ENCODE results near the gene TOMM20.
"Not testable (repeated sequence)": the region's sequence is repeated elsewhere in the genome, so short reads cannot be mapped to it uniquely, and the experiment has no call there.

Gene TOMM20

GRCh38 chr1:235102259-235102582, 26.4 kb downstream of the TOMM20 start:
- no peak for DNase-seq

GRCh38 chr1:235101558-235102258, 26.9 kb downstream of the TOMM20 start:
- DNase-seq: peak in 1 of 51 donors; percentile 17

- DNase-seq: no peak
Observed at GRCh38 chr1:235100194-235100772, 28.4 kb downstream of the TOMM20 start.

GRCh38 chr1:235098991-235099390, 29.6 kb downstream of the TOMM20 start:
- DNase-seq: no peak

GRCh38 chr1:235098547-235098946, 30.1 kb downstream of the TOMM20 start:
- no peak for DNase-seq

- DNase-seq: not testable (repeated sequence)
Observed at GRCh38 chr1:235097501-235097900, 31.1 kb downstream of the TOMM20 start.

GRCh38 chr1:235095938-235096562, 32.6 kb downstream of the TOMM20 start:
- no peak for DNase-seq

GRCh38 chr1:235093696-235094592, 34.7 kb downstream of the TOMM20 start:
- DNase-seq: peak in 42 of 51 donors; percentile 6 to 83 (median 57)

- DNase-seq: peak in 34 of 51 donors; percentile 4 to 78 (median 38)
Observed at GRCh38 chr1:235093013-235093695, 35.5 kb downstream of the TOMM20 start.

- not testable (repeated sequence) for DNase-seq
Observed at GRCh38 chr1:235092415-235092814, 36.2 kb downstream of the TOMM20 start.

- not testable (repeated sequence) for DNase-seq
Observed at GRCh38 chr1:235092045-235092406, 36.6 kb downstream of the TOMM20 start.

GRCh38 chr1:235091319-235092044, 37.2 kb downstream of the TOMM20 start:
- not testable (repeated sequence) for DNase-seq

GRCh38 chr1:235090406-235091069, 38.1 kb downstream of the TOMM20 start:
- DNase-seq: no peak

GRCh38 chr1:235088907-235089306, 39.7 kb downstream of the TOMM20 start:
- no peak for DNase-seq

GRCh38 chr1:235088430-235088829, 40.2 kb downstream of the TOMM20 start:
- DNase-seq: no peak

- no peak for DNase-seq
Observed at GRCh38 chr1:235087906-235088305, 40.7 kb downstream of the TOMM20 start.

- not testable (repeated sequence) for DNase-seq
Observed at GRCh38 chr1:235085411-235086117, 43.1 kb downstream of the TOMM20 start.

GRCh38 chr1:235080788-235081187, 47.8 kb downstream of the TOMM20 start:
- not testable (repeated sequence) for DNase-seq

- DNase-seq: not testable (repeated sequence)
Observed at GRCh38 chr1:235080297-235080657, 48.4 kb downstream of the TOMM20 start.

Measured in hypothalamus (tissue), 51 donors.